T-helper 1 cell treated with Interleukin-12 subunit alpha and Interleukin-12 subunit beta and Interleukin-4 antibody, amounts not matched to agents 30 μg/mL and 1 μg/mL, for 36 hours (primary cell): ENCODE measurements around the gene CSNK1A1.
"Not testable (repeated sequence)": the region's sequence is repeated elsewhere in the genome, so short reads cannot be mapped to it uniquely, and the experiment has no call there.

ENCODE experiments used
- H3K27ac Mint-ChIP-seq: one replicate; pipeline ENCODE4 v1.8.0; 2021; ENCODE audit warnings: mild to moderate bottlenecking, mixed read lengths
- H3K27me3 Mint-ChIP-seq: one replicate; pipeline ENCODE4 v1.8.0; 2021; ENCODE audit warnings: low read depth, mixed read lengths
- H3K36me3 Mint-ChIP-seq: one replicate; pipeline ENCODE4 v1.8.0; 2021; ENCODE audit warnings: low read depth, mixed read lengths
- H3K4me1 Mint-ChIP-seq: one replicate; pipeline ENCODE4 v1.8.0; 2021; ENCODE audit warnings: low read depth, mixed read lengths
- H3K4me3 Mint-ChIP-seq: one replicate; pipeline ENCODE4 v1.8.0; 2021; ENCODE audit warnings: mild to moderate bottlenecking, moderate library complexity, mixed read lengths
- H3K9me3 Mint-ChIP-seq: one replicate; pipeline ENCODE4 v1.8.0; 2021; ENCODE audit warnings: mixed read lengths

The CSNK1A1 gene

GRCh38 chr5:149478761-149479160, 72.5 kb downstream of the CSNK1A1 start:
- Mint-ChIP-seq H3K27me3 (peaks cover 6% of the 10 kb centered on the region), H3K27ac (no peak overlapping the region), H3K4me1 (no peaks in the 10 kb centered on the region), H3K9me3 (no peaks in the 10 kb centered on the region), H3K36me3 (no peaks in the 10 kb centered on the region), H3K4me3 (no peak overlapping the region)

GRCh38 chr5:149475777-149476176, 75.5 kb downstream of the CSNK1A1 start:
- Mint-ChIP-seq H3K4me3 (no peak overlapping the region), H3K27ac (no peak overlapping the region), H3K9me3 (no peaks in the 10 kb centered on the region), H3K27me3 (no peaks in the 10 kb centered on the region), H3K4me1 (no peaks in the 10 kb centered on the region), H3K36me3 (no peaks in the 10 kb centered on the region)

- Mint-ChIP-seq H3K27ac (no peak overlapping the region), H3K27me3 (no peaks in the 10 kb centered on the region), H3K9me3 (no peaks in the 10 kb centered on the region), H3K4me3 (no peak overlapping the region), H3K36me3 (no peaks in the 10 kb centered on the region), H3K4me1 (no peaks in the 10 kb centered on the region)
These were observed 77.0 kb downstream of the CSNK1A1 start for GRCh38 chr5:149474198-149474597.

GRCh38 chr5:149473441-149473840, 77.8 kb downstream of the CSNK1A1 start:
- Mint-ChIP-seq H3K27me3 (no peaks in the 10 kb centered on the region), H3K36me3 (no peaks in the 10 kb centered on the region), H3K27ac (no peak overlapping the region), H3K4me3 (no peak overlapping the region), H3K4me1 (no peaks in the 10 kb centered on the region), H3K9me3 (no peaks in the 10 kb centered on the region)

GRCh38 chr5:149472399-149472798, 78.8 kb downstream of the CSNK1A1 start:
- no peaks in the 10 kb centered on the region for H3K9me3 Mint-ChIP-seq
- no peak overlapping the region for H3K4me3 Mint-ChIP-seq
- no peak overlapping the region for H3K27ac Mint-ChIP-seq
- no peaks in the 10 kb centered on the region for H3K27me3 Mint-ChIP-seq
- no peaks in the 10 kb centered on the region for H3K4me1 Mint-ChIP-seq
- no peaks in the 10 kb centered on the region for H3K36me3 Mint-ChIP-seq

- Mint-ChIP-seq H3K27me3 (no peaks in the 10 kb centered on the region), H3K4me1 (no peaks in the 10 kb centered on the region), H3K9me3 (no peaks in the 10 kb centered on the region), H3K36me3 (no peaks in the 10 kb centered on the region), H3K4me3 (no peak overlapping the region), H3K27ac (no peak overlapping the region)
These were observed 79.6 kb downstream of the CSNK1A1 start for GRCh38 chr5:149471406-149472183.

- no peak overlapping the region for H3K27ac Mint-ChIP-seq
- H3K4me1 Mint-ChIP-seq = no peaks in the 10 kb centered on the region
- H3K27me3 Mint-ChIP-seq = no peaks in the 10 kb centered on the region
- no peaks in the 10 kb centered on the region for H3K9me3 Mint-ChIP-seq
- no peaks in the 10 kb centered on the region for H3K36me3 Mint-ChIP-seq
- no peak overlapping the region for H3K4me3 Mint-ChIP-seq
These were observed 80.3 kb downstream of the CSNK1A1 start for GRCh38 chr5:149470942-149471341.

- Mint-ChIP-seq H3K36me3 (no peaks in the 10 kb centered on the region), H3K27ac (no peak overlapping the region), H3K4me3 (no peak overlapping the region), H3K9me3 (no peaks in the 10 kb centered on the region), H3K27me3 (no peaks in the 10 kb centered on the region), H3K4me1 (no peaks in the 10 kb centered on the region)
These were observed 84.7 kb downstream of the CSNK1A1 start for GRCh38 chr5:149466457-149466972.

GRCh38 chr5:149464796-149465489, 86.3 kb downstream of the CSNK1A1 start:
- Mint-ChIP-seq H3K27ac (no peak overlapping the region), H3K9me3 (no peaks in the 10 kb centered on the region), H3K4me3 (no peak overlapping the region), H3K4me1 (no peaks in the 10 kb centered on the region), H3K36me3 (no peaks in the 10 kb centered on the region), H3K27me3 (no peaks in the 10 kb centered on the region)

- H3K36me3 Mint-ChIP-seq, H3K4me3 Mint-ChIP-seq, H3K4me1 Mint-ChIP-seq, H3K27ac Mint-ChIP-seq, H3K9me3 Mint-ChIP-seq, H3K27me3 Mint-ChIP-seq: not testable (repeated sequence)
These were observed 89.3 kb downstream of the CSNK1A1 start for GRCh38 chr5:149461907-149462306.

GRCh38 chr5:149459891-149460290, 91.3 kb downstream of the CSNK1A1 start:
- no peaks in the 10 kb centered on the region for H3K4me1 Mint-ChIP-seq
- H3K9me3 Mint-ChIP-seq = no peaks in the 10 kb centered on the region
- no peak overlapping the region for H3K27ac Mint-ChIP-seq
- H3K27me3 Mint-ChIP-seq = no peaks in the 10 kb centered on the region
- H3K36me3 Mint-ChIP-seq = no peaks in the 10 kb centered on the region
- H3K4me3 Mint-ChIP-seq = no peak overlapping the region

GRCh38 chr5:149457393-149457763, 93.9 kb downstream of the CSNK1A1 start:
- H3K4me3 Mint-ChIP-seq = no peak overlapping the region
- H3K4me1 Mint-ChIP-seq = no peaks in the 10 kb centered on the region
- no peaks in the 10 kb centered on the region for H3K9me3 Mint-ChIP-seq
- H3K27me3 Mint-ChIP-seq = no peaks in the 10 kb centered on the region
- H3K27ac Mint-ChIP-seq = no peak overlapping the region
- no peaks in the 10 kb centered on the region for H3K36me3 Mint-ChIP-seq

- H3K27me3 Mint-ChIP-seq = no peaks in the 10 kb centered on the region
- no peak overlapping the region for H3K4me3 Mint-ChIP-seq
- no peaks in the 10 kb centered on the region for H3K4me1 Mint-ChIP-seq
- H3K36me3 Mint-ChIP-seq = no peaks in the 10 kb centered on the region
- H3K27ac Mint-ChIP-seq = no peak overlapping the region
- H3K9me3 Mint-ChIP-seq = no peaks in the 10 kb centered on the region
These were observed 94.4 kb downstream of the CSNK1A1 start for GRCh38 chr5:149456597-149457392.

GRCh38 chr5:149455889-149456409, 95.3 kb downstream of the CSNK1A1 start:
- Mint-ChIP-seq H3K4me3 (no peak overlapping the region), H3K36me3 (no peaks in the 10 kb centered on the region), H3K9me3 (no peaks in the 10 kb centered on the region), H3K27me3 (no peaks in the 10 kb centered on the region), H3K4me1 (no peaks in the 10 kb centered on the region), H3K27ac (no peak overlapping the region)
